Astrocyte (in vitro differentiated cells and primary cell): ENCODE data around the gene KRT84. TPM values are rescaled to one million over a fixed set of nuclear protein-coding genes. Genes with fewer than 3 reads are reported as not detected.

ENCODE experiments used
- DNase-seq: peaks from one replicate; pipeline ENCODE4 v3.0.0-alpha.2; 2010; ENCODE audit warnings: low read depth
- FAIRE-seq: peaks from 2 replicates; lab custom pipeline; 2011; peaks lifted over from hg19 to GRCh38; lab: Jason Lieb, UNC
- H2AFZ ChIP-seq: 2 replicates; pipeline ENCODE4 v1.6.0; 2012; ENCODE audit warnings: low read depth, low read length, inconsistent platforms
- H3K27ac ChIP-seq: 2 replicates; pipeline ENCODE4 v1.5.1; 2011; ENCODE audit warnings: low read depth, low read length, inconsistent platforms
- H3K27me3 ChIP-seq: 2 replicates; pipeline ENCODE4 v1.6.0; 2011; ENCODE audit warnings: low read length, inconsistent platforms; ENCODE audit not compliant: insufficient read depth
- H3K36me3 ChIP-seq: 2 replicates; pipeline ENCODE4 v1.5.1; 2011; ENCODE audit warnings: low read length, inconsistent platforms; ENCODE audit not compliant: insufficient read depth
- H3K4me1 ChIP-seq: 2 replicates; pipeline ENCODE4 v1.5.1; 2011; ENCODE audit warnings: low read length, inconsistent platforms; ENCODE audit not compliant: insufficient read depth
- H3K4me2 ChIP-seq: 2 replicates; pipeline ENCODE4 v1.6.0; 2012; ENCODE audit warnings: low read length, inconsistent platforms
- H3K4me3 ChIP-seq: 2 replicates; pipeline ENCODE4 v1.5.1; 2011; ENCODE audit warnings: low read depth, mild to moderate bottlenecking, low read length, inconsistent platforms; ENCODE audit not compliant: insufficient read depth
- H3K79me2 ChIP-seq: 2 replicates; pipeline ENCODE4 v1.6.0; 2012; ENCODE audit warnings: mild to moderate bottlenecking, low read length, inconsistent platforms; ENCODE audit not compliant: insufficient read depth
- H3K9ac ChIP-seq: 2 replicates; pipeline ENCODE4 v1.6.0; 2012; ENCODE audit warnings: mild to moderate bottlenecking, low read length, inconsistent platforms
- H3K9me3 ChIP-seq: 2 replicates; pipeline ENCODE4 v1.5.1; 2012; ENCODE audit warnings: low read depth, mild to moderate bottlenecking, low read length, inconsistent platforms; ENCODE audit not compliant: insufficient read depth
- H4K20me1 ChIP-seq: 2 replicates; pipeline ENCODE4 v1.6.0; 2012; ENCODE audit warnings: low read length, inconsistent platforms; ENCODE audit not compliant: insufficient read depth
- H3K27ac Mint-ChIP-seq: one replicate; pipeline ENCODE4 v1.8.0; 2021; ENCODE audit warnings: mild to moderate bottlenecking, mixed read lengths; ENCODE audit not compliant: unreplicated experiment
- H3K27me3 Mint-ChIP-seq: one replicate; pipeline ENCODE4 v1.8.0; 2021; ENCODE audit warnings: low read depth, mixed read lengths; ENCODE audit not compliant: unreplicated experiment
- H3K36me3 Mint-ChIP-seq: one replicate; pipeline ENCODE4 v1.8.0; 2021; ENCODE audit warnings: low read depth, mixed read lengths; ENCODE audit not compliant: unreplicated experiment
- H3K4me1 Mint-ChIP-seq: one replicate; pipeline ENCODE4 v1.8.0; 2021; ENCODE audit warnings: low read depth, mixed read lengths; ENCODE audit not compliant: unreplicated experiment
- H3K4me3 Mint-ChIP-seq: one replicate; pipeline ENCODE4 v1.8.0; 2021; ENCODE audit warnings: mild to moderate bottlenecking, moderate library complexity, mixed read lengths; ENCODE audit not compliant: unreplicated experiment
- H3K9me3 Mint-ChIP-seq: one replicate; pipeline ENCODE4 v1.8.0; 2021; ENCODE audit warnings: mild to moderate bottlenecking, mixed read lengths; ENCODE audit not compliant: unreplicated experiment
- CTCF ChIP-seq: IDR thresholded peaks from 2 replicates; pipeline ENCODE4 v1.5.1; 2011; ENCODE audit warnings: low read depth, mild to moderate bottlenecking, inconsistent platforms, low read length, moderate library complexity; ENCODE audit not compliant: insufficient read depth
- EZH2 ChIP-seq: IDR thresholded peaks from 2 replicates; pipeline ENCODE4 v1.6.1; 2012; ENCODE audit warnings: mild to moderate bottlenecking, low read length, inconsistent platforms; ENCODE audit not compliant: insufficient read depth
- total RNA-seq: library from RNA; stranded (reverse); gene quantifications from 2 replicates; pipeline ENCODE4 v1.2.1, GENCODE V29; 2021

KRT84 gene
- total RNA-seq, 1 donor from 2014 or later, result not detected

GRCh38 chr12:52344111-52344510 lies 41.3 kb downstream of the KRT84 start:
- Histone ChIP-seq H3K9me3 (no peaks in the 10 kb centered on the region), H3K4me2 (no peak overlapping the region), H3K27ac (no peak overlapping the region), H3K27me3 (peaks cover 2% of the 10 kb centered on the region), H3K4me3 (no peak overlapping the region), H2AFZ (no peak overlapping the region), H3K36me3 (no peaks in the 10 kb centered on the region), H3K79me2 (no peaks in the 10 kb centered on the region), H4K20me1 (no peaks in the 10 kb centered on the region), H3K9ac (no peak overlapping the region), H3K4me1 (no peaks in the 10 kb centered on the region)
- FAIRE-seq, result no peak
- H3K27me3 Mint-ChIP-seq, result peaks cover 56% of the 10 kb centered on the region
- H3K4me1 Mint-ChIP-seq, result peaks cover 3% of the 10 kb centered on the region
- H3K36me3 Mint-ChIP-seq, result peaks cover 2% of the 10 kb centered on the region
- H3K4me3 Mint-ChIP-seq, result no peak overlapping the region
- TF ChIP-seq CTCF (no peak), EZH2 (no peak)
- no peak overlapping the region for H3K27ac Mint-ChIP-seq
- H3K9me3 Mint-ChIP-seq, result peaks cover 11% of the 10 kb centered on the region
- no peak for DNase-seq

GRCh38 chr12:52343550-52343949 lies 41.9 kb downstream of the KRT84 start:
- H3K36me3 Mint-ChIP-seq, result peaks cover 2% of the 10 kb centered on the region
- peaks cover 57% of the 10 kb centered on the region for H3K27me3 Mint-ChIP-seq

More at GRCh38 chr12:52343550-52343949, 41.9 kb downstream of the KRT84 start:
- TF ChIP-seq EZH2, result no peak
- TF ChIP-seq CTCF, result no peak
- Histone ChIP-seq H3K9ac (no peak overlapping the region), H3K27me3 (peaks cover 2% of the 10 kb centered on the region), H3K4me1 (no peaks in the 10 kb centered on the region), H3K27ac (no peak overlapping the region), H3K36me3 (no peaks in the 10 kb centered on the region), H3K4me2 (no peak overlapping the region), H3K9me3 (no peaks in the 10 kb centered on the region), H3K79me2 (no peaks in the 10 kb centered on the region), H4K20me1 (no peaks in the 10 kb centered on the region), H3K4me3 (no peak overlapping the region), H2AFZ (no peak overlapping the region)
- peaks cover 11% of the 10 kb centered on the region for H3K9me3 Mint-ChIP-seq
- FAIRE-seq (no peak), DNase-seq (no peak)
- no peak overlapping the region for H3K4me3 Mint-ChIP-seq
- H3K4me1 Mint-ChIP-seq, result peaks cover 7% of the 10 kb centered on the region
- no peak overlapping the region for H3K27ac Mint-ChIP-seq
